Stimulated activated CD8-positive, alpha-beta memory T cell treated with anti-CD3 and anti-CD28 coated beads, Interleukin-2, amount 100 ng/mL, for 1 hour (primary cell): ENCODE data around the gene RYR2.
"Not testable (repeated sequence)": the region's sequence is repeated elsewhere in the genome, so short reads cannot be mapped to it uniquely, and the experiment has no call there.

Experiments
- DNase-seq, 2 donors: peaks; one replicate each; pipeline ENCODE4 v3.0.0-alpha.2; 2020; ENCODE audit warnings: low read depth in 2 of 2

RYR2 gene

GRCh38 chr1:237146241-237146640 lies 104.3 kb downstream of the RYR2 start:
- DNase-seq: no peak

GRCh38 chr1:237149857-237150256 lies 107.9 kb downstream of the RYR2 start:
- DNase-seq: no peak

GRCh38 chr1:237151979-237152378 lies 110.0 kb downstream of the RYR2 start:
- DNase-seq: not testable (repeated sequence)

GRCh38 chr1:237152506-237153335 lies 110.7 kb downstream of the RYR2 start:
- no peak for DNase-seq

- no peak for DNase-seq
Measured at GRCh38 chr1:237154157-237154556, 112.2 kb downstream of the RYR2 start.

- DNase-seq: no peak
Measured at GRCh38 chr1:237164406-237165352, 122.7 kb downstream of the RYR2 start.

- no peak for DNase-seq
Measured at GRCh38 chr1:237166086-237166485, 124.1 kb downstream of the RYR2 start.

- DNase-seq: no peak
Measured at GRCh38 chr1:237166593-237167101, 124.7 kb downstream of the RYR2 start.

GRCh38 chr1:237170149-237170548 lies 128.2 kb downstream of the RYR2 start:
- DNase-seq: no peak

- DNase-seq: no peak
Measured at GRCh38 chr1:237171454-237172117, 129.6 kb downstream of the RYR2 start.

GRCh38 chr1:237172118-237172485 lies 130.1 kb downstream of the RYR2 start:
- DNase-seq: no peak

- no peak for DNase-seq
Measured at GRCh38 chr1:237179503-237179902, 137.5 kb downstream of the RYR2 start.

- no peak for DNase-seq
Measured at GRCh38 chr1:237180256-237180655, 138.3 kb downstream of the RYR2 start.

GRCh38 chr1:237181743-237182317 lies 139.8 kb downstream of the RYR2 start:
- DNase-seq: no peak

- DNase-seq: no peak
Measured at GRCh38 chr1:237183963-237184540, 142.1 kb downstream of the RYR2 start.

GRCh38 chr1:237186675-237187074 lies 144.7 kb downstream of the RYR2 start:
- no peak for DNase-seq

GRCh38 chr1:237187842-237188241 lies 145.9 kb downstream of the RYR2 start:
- DNase-seq: no peak

- no peak for DNase-seq
Measured at GRCh38 chr1:237191403-237191802, 149.4 kb downstream of the RYR2 start.

- no peak for DNase-seq
Measured at GRCh38 chr1:237197470-237198425, 155.8 kb downstream of the RYR2 start.

- no peak for DNase-seq
Measured at GRCh38 chr1:237199026-237199425, 157.0 kb downstream of the RYR2 start.
